CD14-positive monocyte (primary cell): ENCODE data around the gene QTRT2. TPM values are rescaled to one million over a fixed set of nuclear protein-coding genes. Genes with fewer than 3 reads are reported as not detected.

ENCODE experiments used
- DNase-seq, 3 donors: peaks; one replicate each; pipeline ENCODE4 v3.0.0-alpha.2; 2011 to 2022
- H2AFZ ChIP-seq: 2 replicates; pipeline ENCODE4 v1.6.0; 2012; ENCODE audit warnings: mild to moderate bottlenecking, low read depth, low read length, inconsistent platforms; ENCODE audit not compliant: insufficient read depth, poor library complexity, severe bottlenecking
- H3K27ac ChIP-seq, 2 donors: 1 replicate in 1 of 2; 2 replicates in 1 of 2; pipeline ENCODE4 v1.5.1; 2012 to 2013; ENCODE audit warnings: low read length in 2 of 2, control low read depth in 1 of 2, inconsistent platforms in 1 of 2, low read depth in 1 of 2, mild to moderate bottlenecking in 1 of 2
- H3K27me3 ChIP-seq, 2 donors: one replicate each; pipeline versions ENCODE4 v1.6.0 to v1.6.1; 2011 to 2013; ENCODE audit warnings: low read length in 2 of 2; ENCODE audit not compliant: control insufficient read depth in 2 of 2, insufficient read depth in 2 of 2
- H3K36me3 ChIP-seq, 2 donors: replicated peaks in 1 of 2; 1 replicate in 1 of 2; 2 replicates in 1 of 2; pipeline versions ENCODE4 v1.5.1 to v1.6.1; 2012 to 2013; ENCODE audit warnings: low read length in 2 of 2, control low read depth in 1 of 2, inconsistent platforms in 1 of 2, mild to moderate bottlenecking in 1 of 2; ENCODE audit not compliant: insufficient read depth in 2 of 2, control insufficient read depth in 1 of 2
- H3K4me1 ChIP-seq, 2 donors: 1 replicate in 1 of 2; 2 replicates in 1 of 2; pipeline versions ENCODE4 v1.5.1 to v1.6.1; 2012 to 2013; ENCODE audit warnings: low read length in 2 of 2, control low read depth in 1 of 2, inconsistent platforms in 1 of 2, mild to moderate bottlenecking in 1 of 2, moderate library complexity in 1 of 2; ENCODE audit not compliant: insufficient read depth in 2 of 2, control insufficient read depth in 1 of 2
- H3K4me2 ChIP-seq: replicated peaks from 2 replicates; pipeline ENCODE3; 2012; ENCODE audit warnings: low read length, moderate library complexity, mild to moderate bottlenecking; ENCODE audit not compliant: poor library complexity, severe bottlenecking; ENCODE audit errors: extremely low read depth
- H3K4me3 ChIP-seq, 3 experiments: fragments of 200-600 bp in 1 of 3; sonication (generic) in 1 of 3; replicated peaks in 1 of 3; 1 replicate in 2 of 3; 2 replicates in 1 of 3; pipeline ENCODE4 v1.5.1; 2011 to 2013; ENCODE audit warnings: low read length in 3 of 3, mild to moderate bottlenecking in 3 of 3, control low read depth in 2 of 3, low read depth in 2 of 3, inconsistent platforms in 1 of 3, moderate library complexity in 1 of 3
- H3K79me2 ChIP-seq: 2 replicates; pipeline ENCODE4 v1.6.0; 2012; ENCODE audit warnings: mild to moderate bottlenecking, control low read depth, inconsistent platforms, low read length, moderate library complexity; ENCODE audit not compliant: insufficient read depth
- H3K9ac ChIP-seq: 2 replicates; pipeline ENCODE4 v1.6.0; 2017; ENCODE audit warnings: low read length, mild to moderate bottlenecking; ENCODE audit not compliant: insufficient read depth, poor library complexity, severe bottlenecking
- H3K9me3 ChIP-seq, 2 donors: replicated peaks in 1 of 2; 1 replicate in 1 of 2; 2 replicates in 1 of 2; pipeline versions ENCODE4 v1.5.1 to v1.6.1; 2012 to 2013; ENCODE audit warnings: low read length in 2 of 2, control low read depth in 1 of 2; ENCODE audit not compliant: control insufficient read depth in 1 of 2, insufficient read depth in 1 of 2
- H4K20me1 ChIP-seq: 2 replicates; pipeline ENCODE4 v1.6.0; 2012; ENCODE audit warnings: mild to moderate bottlenecking, low read length, control low read depth, moderate library complexity; ENCODE audit not compliant: insufficient read depth
- H3K27ac Mint-ChIP-seq, 7 donors: one replicate each; pipeline ENCODE4 v1.8.0; 2020; ENCODE audit warnings: mild to moderate bottlenecking in 7 of 7, mixed read lengths in 7 of 7, moderate library complexity in 6 of 7, inconsistent platforms in 2 of 7
- H3K27me3 Mint-ChIP-seq, 3 donors: one replicate each; pipeline ENCODE4 v1.8.0; 2021 to 2022; ENCODE audit warnings: low read depth in 3 of 3, mild to moderate bottlenecking in 3 of 3, mixed read lengths in 3 of 3, moderate library complexity in 3 of 3, inconsistent platforms in 1 of 3
- H3K36me3 Mint-ChIP-seq, 2 donors: one replicate each; pipeline ENCODE4 v1.8.0; 2020; ENCODE audit warnings: mixed read lengths in 2 of 2, inconsistent platforms in 1 of 2, mild to moderate bottlenecking in 1 of 2
- H3K4me1 Mint-ChIP-seq: one replicate; pipeline ENCODE4 v1.8.0; 2020; ENCODE audit warnings: mild to moderate bottlenecking, mixed read lengths
- H3K4me3 Mint-ChIP-seq, 2 donors: one replicate each; pipeline ENCODE4 v1.8.0; 2020; ENCODE audit warnings: mild to moderate bottlenecking in 2 of 2, mixed read lengths in 2 of 2, moderate library complexity in 1 of 2
- H3K9me3 Mint-ChIP-seq, 7 donors: one replicate each; pipeline ENCODE4 v1.8.0; 2020 to 2022; ENCODE audit warnings: mixed read lengths in 7 of 7, mild to moderate bottlenecking in 6 of 7, moderate library complexity in 6 of 7, inconsistent platforms in 2 of 7
- CTCF ChIP-seq: fragments of 200-600 bp; IDR thresholded peaks from one replicate; pipeline ENCODE4 v1.8.0; 2022; ENCODE audit warnings: antibody characterized with exemption, mild to moderate bottlenecking
- WGBS: methylation state at CpG from one replicate; pipeline ENCODE4 v1.1.5; 2013; ENCODE audit warnings: missing lambda C conversion rate; ENCODE audit not compliant: insufficient coverage; 5-methylcytosine and 5-hydroxymethylcytosine counted together
- intact Hi-C, 2 donors: fragments of 100-400 bp; cut with micrococcal nuclease; formaldehyde crosslinking; loops; one replicate each; pipeline versions ENCODE4 v1.15.0 to v1.15.1; 2023
- polyA plus RNA-seq, 3 donors: library from polyadenylated mRNA; depleted of rRNA in 1 of 3; unstranded in 2 of 3; stranded (reverse) in 1 of 3; fragments of 300-500 nt in 2 of 3; fragments of >200 nt in 1 of 3; fragmentation: Illumina TruSeq in 2 of 3; gene quantifications; 1 replicate in 2 of 3; 2 replicates in 1 of 3; pipeline ENCODE4 v1.2.3, GENCODE V29; 2012 to 2021

Gene QTRT2
- polyA plus RNA-seq, 3 donors: 14.5 to 16.7 (median 15.9) TPM

- no peak overlapping the region for H3K4me3 Mint-ChIP-seq
- Histone ChIP-seq H3K27ac (no peak overlapping the region), H3K36me3 (no peaks in the 10 kb centered on the region), H3K4me2 (no peak overlapping the region), H3K9me3 (no peaks in the 10 kb centered on the region), H3K9ac (no peak overlapping the region), H3K4me1 (no peaks in the 10 kb centered on the region), H2AFZ (no peak overlapping the region), H4K20me1 (no peaks in the 10 kb centered on the region), H3K79me2 (no peaks in the 10 kb centered on the region), H3K4me3 (no peak overlapping the region), H3K27me3 (no peaks in the 10 kb centered on the region)
- WGBS: no CpG with 5 or more reads among the region's 2 CpGs
- DNase-seq: no peak
- peaks cover 0 to 7% of the 10 kb centered on the region in 2 donors for H3K36me3 Mint-ChIP-seq
- no peak overlapping the region for H3K27ac Mint-ChIP-seq
- intact Hi-C loops: no loop called here
- no peak for TF ChIP-seq CTCF
- no peaks in the 10 kb centered on the region for H3K4me1 Mint-ChIP-seq
- no peaks in the 10 kb centered on the region for H3K9me3 Mint-ChIP-seq
- no peaks in the 10 kb centered on the region for H3K27me3 Mint-ChIP-seq
Measured at GRCh38 chr3:114026331-114026730, 30.2 kb upstream of the QTRT2 start.

GRCh38 chr3:114033721-114034120 is 22.8 kb upstream of the QTRT2 start:
- H3K79me2 ChIP-seq: no peaks in the 10 kb centered on the region
- H3K4me3 ChIP-seq: no peak overlapping the region
- TF ChIP-seq CTCF: no peak
- H3K27me3 ChIP-seq: no peaks in the 10 kb centered on the region
- Mint-ChIP-seq H3K9me3 (peaks cover 0 to 3% (median 0%) of the 10 kb centered on the region in 7 donors), H3K36me3 (peaks cover 6 to 9% of the 10 kb centered on the region in 2 donors), H3K4me3 (no peak overlapping the region), H3K27me3 (no peaks in the 10 kb centered on the region), H3K4me1 (no peaks in the 10 kb centered on the region), H3K27ac (no peak overlapping the region)
- no peak overlapping the region for H3K4me2 ChIP-seq
- H2AFZ ChIP-seq: no peak overlapping the region
- no peak for DNase-seq
- WGBS: no CpG with 5 or more reads among the region's 1 CpG
- no peak overlapping the region for H3K9ac ChIP-seq
- no peaks in the 10 kb centered on the region for H3K4me1 ChIP-seq
- no peak overlapping the region for H3K27ac ChIP-seq
- intact Hi-C loops: no loop called here
- H4K20me1 ChIP-seq: no peaks in the 10 kb centered on the region
- no peaks in the 10 kb centered on the region for H3K36me3 ChIP-seq
- H3K9me3 ChIP-seq: no peaks in the 10 kb centered on the region
